HL-60 (cell line): Measurements from ENCODE around the gene AKAP13.

Experiments
- DNase-seq, 2 experiments: peaks; one replicate each; pipeline ENCODE4 v3.0.0-alpha.2; 2010 to 2020; ENCODE audit warnings: low read depth in 1 of 2, low spot score in 1 of 2
- H3K27ac ChIP-seq: fragments of 250-450 bp; sonication (Bioruptor Pico); replicated peaks from 2 replicates; pipeline ENCODE4 v1.5.1; 2020; ENCODE audit warnings: mild to moderate bottlenecking, moderate library complexity
- H3K27me3 ChIP-seq: fragments of 250-450 bp; sonication (Bioruptor Pico); 2 replicates; pipeline ENCODE4 v1.5.1; 2021; ENCODE audit warnings: mild to moderate bottlenecking, moderate library complexity; ENCODE audit not compliant: insufficient read depth, poor library complexity, severe bottlenecking
- H3K4me3 ChIP-seq: replicated peaks from 2 replicates; pipeline ENCODE4 v1.5.1; 2011; ENCODE audit warnings: mild to moderate bottlenecking, control low read depth, low read length; ENCODE audit not compliant: insufficient read depth
- GABPA ChIP-seq: IDR thresholded peaks from 2 replicates; pipeline ENCODE4 v1.6.1; 2012; ENCODE audit warnings: low read depth
- POLR2AphosphoS5 ChIP-seq: IDR thresholded peaks from 2 replicates; pipeline ENCODE4 v1.6.1; 2012; ENCODE audit warnings: low read depth
- SPI1 ChIP-seq: IDR thresholded peaks from 2 replicates; pipeline ENCODE4 v1.6.1; 2012; ENCODE audit warnings: low read depth, mild to moderate bottlenecking, borderline replicate concordance
- TF ChIP-seq, protein P1 (sequence below): IDR thresholded peaks from 2 replicates; pipeline ENCODE4 v1.6.1; 2012; ENCODE audit warnings: low read depth; ENCODE audit not compliant: insufficient replicate concordance
- TF ChIP-seq, protein P2 (sequence below): IDR thresholded peaks from one replicate; pipeline ENCODE4 v1.5.1; 2011; ENCODE audit warnings: low read length, control low read depth, inconsistent platforms; ENCODE audit not compliant: insufficient read depth

Gene AKAP13

DNA sequence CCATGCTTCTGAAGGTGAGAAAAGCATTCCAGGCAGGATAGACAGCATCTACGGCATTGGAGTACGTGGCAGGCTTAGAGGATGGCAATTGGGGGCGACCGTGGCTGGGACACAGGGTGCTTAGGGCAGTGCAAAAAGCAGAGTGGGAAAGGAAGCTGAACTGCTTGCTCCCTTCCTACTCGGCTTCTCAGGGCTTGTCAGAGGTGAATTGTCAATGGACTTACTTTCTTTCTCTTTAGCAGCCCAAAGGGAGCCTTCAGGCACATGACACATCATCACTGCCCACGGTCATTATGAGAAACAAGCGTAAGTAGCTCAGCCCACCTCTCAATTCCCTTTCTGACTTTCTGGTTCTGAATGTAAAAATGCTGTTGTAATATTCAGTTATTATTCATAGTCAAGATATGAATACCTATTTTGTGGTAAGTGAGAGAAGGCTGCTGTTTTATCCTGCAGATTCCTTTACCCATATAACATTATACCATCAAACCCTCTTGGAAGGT, 330.0 kb downstream of the AKAP13 start:
- Histone ChIP-seq H3K27me3 (no peaks in the 10 kb centered on the region), H3K27ac (no peak overlapping the region)
- TF ChIP-seq, protein P1, sequence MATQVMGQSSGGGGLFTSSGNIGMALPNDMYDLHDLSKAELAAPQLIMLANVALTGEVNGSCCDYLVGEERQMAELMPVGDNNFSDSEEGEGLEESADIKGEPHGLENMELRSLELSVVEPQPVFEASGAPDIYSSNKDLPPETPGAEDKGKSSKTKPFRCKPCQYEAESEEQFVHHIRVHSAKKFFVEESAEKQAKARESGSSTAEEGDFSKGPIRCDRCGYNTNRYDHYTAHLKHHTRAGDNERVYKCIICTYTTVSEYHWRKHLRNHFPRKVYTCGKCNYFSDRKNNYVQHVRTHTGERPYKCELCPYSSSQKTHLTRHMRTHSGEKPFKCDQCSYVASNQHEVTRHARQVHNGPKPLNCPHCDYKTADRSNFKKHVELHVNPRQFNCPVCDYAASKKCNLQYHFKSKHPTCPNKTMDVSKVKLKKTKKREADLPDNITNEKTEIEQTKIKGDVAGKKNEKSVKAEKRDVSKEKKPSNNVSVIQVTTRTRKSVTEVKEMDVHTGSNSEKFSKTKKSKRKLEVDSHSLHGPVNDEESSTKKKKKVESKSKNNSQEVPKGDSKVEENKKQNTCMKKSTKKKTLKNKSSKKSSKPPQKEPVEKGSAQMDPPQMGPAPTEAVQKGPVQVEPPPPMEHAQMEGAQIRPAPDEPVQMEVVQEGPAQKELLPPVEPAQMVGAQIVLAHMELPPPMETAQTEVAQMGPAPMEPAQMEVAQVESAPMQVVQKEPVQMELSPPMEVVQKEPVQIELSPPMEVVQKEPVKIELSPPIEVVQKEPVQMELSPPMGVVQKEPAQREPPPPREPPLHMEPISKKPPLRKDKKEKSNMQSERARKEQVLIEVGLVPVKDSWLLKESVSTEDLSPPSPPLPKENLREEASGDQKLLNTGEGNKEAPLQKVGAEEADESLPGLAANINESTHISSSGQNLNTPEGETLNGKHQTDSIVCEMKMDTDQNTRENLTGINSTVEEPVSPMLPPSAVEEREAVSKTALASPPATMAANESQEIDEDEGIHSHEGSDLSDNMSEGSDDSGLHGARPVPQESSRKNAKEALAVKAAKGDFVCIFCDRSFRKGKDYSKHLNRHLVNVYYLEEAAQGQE: no peak
- TF ChIP-seq POLR2AphosphoS5: no peak

DNA sequence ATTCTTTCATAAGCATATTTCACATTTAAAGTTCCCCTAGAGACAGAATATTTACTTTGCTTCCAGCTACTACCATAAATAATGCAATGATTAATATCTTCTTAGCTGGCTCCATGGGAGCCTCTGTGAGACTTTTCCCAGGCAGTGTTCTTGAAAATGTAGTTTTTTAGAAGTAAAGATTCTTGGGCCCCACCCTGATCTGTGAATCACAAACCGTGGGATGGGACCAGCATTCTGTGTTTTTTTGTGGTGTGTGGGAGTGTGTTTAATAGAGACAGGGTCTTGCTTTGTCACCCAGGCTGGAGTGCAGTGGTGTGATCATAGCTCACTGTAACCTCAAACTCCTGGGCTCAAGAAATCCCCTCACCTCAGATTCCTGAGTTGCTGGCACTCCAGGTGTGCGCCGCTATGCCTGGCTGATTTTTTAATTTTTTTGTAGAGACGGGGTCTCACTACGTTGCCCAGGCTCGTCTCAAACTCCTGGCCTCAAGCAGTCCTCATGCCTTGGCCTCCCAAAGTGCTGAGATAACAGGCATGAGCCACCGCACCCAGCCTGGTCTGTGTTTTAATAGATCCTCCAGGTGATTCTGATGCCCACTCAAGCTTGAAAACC, 331.3 kb downstream of the AKAP13 start:
- Histone ChIP-seq H3K27ac (no peak overlapping the region), H3K4me3 (no peak overlapping the region), H3K27me3 (no peaks in the 10 kb centered on the region)
- no peak for DNase-seq
- no peak for TF ChIP-seq GABPA
- TF ChIP-seq SPI1: no peak
- TF ChIP-seq, protein P1: no peak
- TF ChIP-seq, protein P2, sequence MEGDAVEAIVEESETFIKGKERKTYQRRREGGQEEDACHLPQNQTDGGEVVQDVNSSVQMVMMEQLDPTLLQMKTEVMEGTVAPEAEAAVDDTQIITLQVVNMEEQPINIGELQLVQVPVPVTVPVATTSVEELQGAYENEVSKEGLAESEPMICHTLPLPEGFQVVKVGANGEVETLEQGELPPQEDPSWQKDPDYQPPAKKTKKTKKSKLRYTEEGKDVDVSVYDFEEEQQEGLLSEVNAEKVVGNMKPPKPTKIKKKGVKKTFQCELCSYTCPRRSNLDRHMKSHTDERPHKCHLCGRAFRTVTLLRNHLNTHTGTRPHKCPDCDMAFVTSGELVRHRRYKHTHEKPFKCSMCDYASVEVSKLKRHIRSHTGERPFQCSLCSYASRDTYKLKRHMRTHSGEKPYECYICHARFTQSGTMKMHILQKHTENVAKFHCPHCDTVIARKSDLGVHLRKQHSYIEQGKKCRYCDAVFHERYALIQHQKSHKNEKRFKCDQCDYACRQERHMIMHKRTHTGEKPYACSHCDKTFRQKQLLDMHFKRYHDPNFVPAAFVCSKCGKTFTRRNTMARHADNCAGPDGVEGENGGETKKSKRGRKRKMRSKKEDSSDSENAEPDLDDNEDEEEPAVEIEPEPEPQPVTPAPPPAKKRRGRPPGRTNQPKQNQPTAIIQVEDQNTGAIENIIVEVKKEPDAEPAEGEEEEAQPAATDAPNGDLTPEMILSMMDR: no peak
- no peak for TF ChIP-seq POLR2AphosphoS5

More for the DNA sequence above, 330.0 kb downstream of the AKAP13 start:
- no peak overlapping the region for H3K4me3 ChIP-seq
- DNase-seq: no peak

DNA sequence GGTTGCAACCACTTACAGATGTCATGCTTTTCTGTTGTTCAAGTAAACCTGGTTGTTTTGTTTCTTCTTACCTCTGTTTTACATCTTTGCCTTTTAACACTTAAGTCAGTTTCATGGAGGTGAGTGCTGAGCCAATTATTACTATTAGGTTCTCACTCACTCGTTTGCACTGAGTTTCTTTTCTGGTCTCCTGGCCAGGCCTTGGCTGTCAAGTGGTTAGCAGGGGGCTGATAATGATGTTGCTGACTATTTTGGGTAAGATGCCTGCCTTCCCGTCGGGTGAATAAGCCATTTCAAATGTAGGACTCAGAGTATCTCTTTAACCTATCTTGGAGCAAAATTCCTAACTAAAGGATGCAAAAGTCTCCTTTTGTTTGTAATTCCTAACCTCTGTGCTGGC, 335.9 kb downstream of the AKAP13 start:
- no peak overlapping the region for H3K27ac ChIP-seq
- TF ChIP-seq SPI1: no peak
- TF ChIP-seq, protein P1: no peak
- TF ChIP-seq GABPA: no peak
- TF ChIP-seq POLR2AphosphoS5: no peak
- TF ChIP-seq, protein P2: no peak

More for the DNA sequence above, 335.9 kb downstream of the AKAP13 start:
- no peaks in the 10 kb centered on the region for H3K27me3 ChIP-seq
- H3K4me3 ChIP-seq: no peak overlapping the region
- no peak for DNase-seq
